ENCODE measurements around the gene UROC1. TPM values are rescaled to one million over a fixed set of nuclear protein-coding genes. Genes with fewer than 3 reads are reported as not detected.

The UROC1 gene
- total and polyA plus RNA-seq, 9 of the 15 experiments (the other 6 are each of a cell fraction or from before 2014, with no cell fraction given): not detected

GRCh38 chr3:126469479-126469878, 48.1 kb downstream of the UROC1 start:
- no peak overlapping the region for H3K4me2 ChIP-seq (ENCODE audit: insufficient read depth, low read length)
- no peak overlapping the region for H3K4me3 ChIP-seq
- POLR2A ChIA-PET: no interaction called here
- DNase-seq (ENCODE audit: extremely low read depth in 1 of 4, low spot score in 3 of 4): no peak
- H3K27ac ChIP-seq (ENCODE audit: extremely low read depth, low read depth, low read length): no peak overlapping the region
- ATAC-seq: no peak
- peaks cover 8 to 23% of the 10 kb centered on the region in 2 experiments; a peak in 4 of 5 replicates for H3K4me1 ChIP-seq (replicated peaks in 1 of 2; ENCODE audit: control insufficient read depth in 2 of 2, insufficient read depth in 2 of 2, low read length in 2 of 2)
- in situ Hi-C loops (cut with MboI): no loop called here
- intact Hi-C loops (cut with micrococcal nuclease): no loop called here
- H2AFZ ChIP-seq (ENCODE audit: low read depth, low read length): no peak overlapping the region
- CTCF ChIA-PET (ENCODE audit: low intra/inter-chr PET ratio): no interaction called here
- no peaks in the 10 kb centered on the region for H3K9me1 ChIP-seq (ENCODE audit: control insufficient read depth, insufficient read depth, low read length)
- 93% methylated on average over 3 of the region's 11 CpGs for WGBS (ENCODE audit: insufficient coverage, low coverage, missing lambda C conversion rate)
- peaks cover 72% of the 10 kb centered on the region for H3K36me3 ChIP-seq (ENCODE audit: control insufficient read depth, insufficient read depth, low read length)
- H3K9me3 ChIP-seq (replicated peaks; ENCODE audit: control insufficient read depth, insufficient read depth, low read depth, low read length): no peaks in the 10 kb centered on the region
- no peak for FAIRE-seq
- BruUV-seq (replicated peaks): no TSS peak
- H3K27me3 ChIP-seq (ENCODE audit: control insufficient read depth in 2 of 2, insufficient read depth in 2 of 2, low read length in 2 of 2): no peaks in the 10 kb centered on the region
- no peak overlapping the region for H3K9ac ChIP-seq (ENCODE audit: insufficient read depth in 1 of 2, low read depth in 2 of 2, low read length in 2 of 2)
- H3K79me2 ChIP-seq (ENCODE audit: control insufficient read depth, insufficient read depth, low read length): peaks cover 40% of the 10 kb centered on the region
- H4K20me1 ChIP-seq (replicated peaks; ENCODE audit: control insufficient read depth, insufficient read depth, low read length): peaks cover 7% of the 10 kb centered on the region
- TF ChIP-seq ETV6 (IDR thresholded peaks at IDR 0.05; ENCODE audit: borderline replicate concordance in 1 of 2, low read depth in 2 of 2, low read length in 1 of 2) (no peak), ETV6 (CRISPR knock-in tag; IDR thresholded peaks at IDR 0.05; ENCODE audit: borderline replicate concordance) (no peak), MECOM (CRISPR knock-in tag; IDR thresholded peaks at IDR 0.05) (no peak), NR3C1 (CRISPR knock-in tag; IDR thresholded peaks at IDR 0.05) (no peak), NR4A1 (CRISPR knock-in tag; IDR thresholded peaks at IDR 0.05) (no peak), NR4A1 (tag; IDR thresholded peaks at IDR 0.05) (no peak), HLTF (IDR thresholded peaks at IDR 0.05) (no peak), ZNF518B (CRISPR knock-in tag; IDR thresholded peaks at IDR 0.05) (no peak), KLF6 (CRISPR knock-in tag; IDR thresholded peaks at IDR 0.05; ENCODE audit: borderline replicate concordance) (no peak), MTA3 (IDR thresholded peaks at IDR 0.05; ENCODE audit: borderline replicate concordance) (no peak), E2F4 (CRISPR knock-in tag; IDR thresholded peaks at IDR 0.05; ENCODE audit: low read depth) (no peak), BRF2 (IDR thresholded peaks at IDR 0.05; ENCODE audit: borderline replicate concordance, insufficient read depth, insufficient read length) (no peak), SIX5 (IDR thresholded peaks at IDR 0.05; ENCODE audit: borderline replicate concordance in 1 of 2, insufficient read depth in 1 of 2, low read depth in 1 of 2, low read length in 2 of 2) (no peak), ZNF354B (CRISPR knock-in tag; IDR thresholded peaks at IDR 0.05) (no peak), ZNF717 (CRISPR knock-in tag; IDR thresholded peaks at IDR 0.05) (no peak), NFIX (CRISPR knock-in tag; IDR thresholded peaks at IDR 0.05; ENCODE audit: low read depth) (no peak)
